Measurements from ENCODE around the gene SCGB2B2. TPM values are rescaled to one million over a fixed set of nuclear protein-coding genes. Genes with fewer than 3 reads are reported as not detected.

The SCGB2B2 gene, protein sequence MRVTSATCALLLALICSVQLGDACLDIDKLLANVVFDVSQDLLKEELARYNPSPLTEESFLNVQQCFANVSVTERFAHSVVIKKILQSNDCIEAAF
- 0.11 TPM for polyA plus RNA-seq (2013, experiment 1 of 2)
- 0.15 TPM for polyA plus RNA-seq (2013, experiment 2 of 2)

DNA sequence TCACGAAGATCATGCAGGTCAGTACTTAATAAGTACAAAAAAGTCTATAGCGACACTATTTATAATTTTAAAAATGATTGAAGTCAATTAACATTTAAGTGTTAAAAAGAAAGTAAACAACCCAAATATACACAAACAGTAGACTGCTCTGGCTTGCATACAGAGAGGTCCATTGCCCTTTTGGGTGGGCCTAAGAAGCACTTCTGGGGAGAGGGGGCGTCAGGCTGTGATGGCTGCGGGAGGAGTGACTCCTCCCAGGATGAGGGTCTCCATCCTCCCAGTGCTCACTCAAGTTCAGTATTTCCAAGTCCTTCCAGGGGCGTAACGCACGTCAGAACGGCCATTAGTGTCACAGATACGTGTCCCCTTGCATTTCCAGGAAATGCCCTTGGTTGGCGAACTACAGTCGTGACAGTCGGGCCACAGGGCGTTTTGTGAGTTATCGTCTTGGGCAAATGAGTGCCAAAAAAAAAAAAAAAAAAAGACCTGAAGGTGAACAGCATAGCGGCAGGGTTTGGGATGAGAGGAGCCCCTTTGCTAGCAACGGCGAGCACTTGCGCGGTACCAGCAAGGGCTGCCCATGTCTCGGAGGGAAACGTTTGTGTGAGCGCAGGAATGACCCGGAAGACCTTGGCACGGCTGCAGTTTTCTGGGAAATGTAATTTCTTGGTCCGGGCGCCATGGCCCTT lies at the start of gene SCGB2B2:
Gene SCGB2B2, minus strand, starts transcription at position 463 of the 689 bp plus-strand sequence. CDS start 82,596 bp downstream, outside the sequence.
- no peaks in the 10 kb centered on the region for H3K4me1 ChIP-seq (ENCODE audit: control insufficient read depth, insufficient read depth, low read length, poor library complexity, severe bottlenecking)
- H3K27ac ChIP-seq (ENCODE audit: low read depth, low read length, severe bottlenecking): peak within 1 kb of the TSS; percentile 90
- 7 to 8% methylated on average over 20 to 23 of the region's 26 CpGs for WGBS, 2 experiments (ENCODE audit: insufficient coverage in 2 of 2)
- peak within 1 kb of the TSS; percentile 57 for H3K4me3 ChIP-seq (ENCODE audit: extremely low read depth, insufficient read depth, low read length, poor library complexity, severe bottlenecking)
- H3K9me3 ChIP-seq (ENCODE audit: control insufficient read depth, low read length): peaks cover 4% of the 10 kb centered on the region
- H3K36me3 ChIP-seq (ENCODE audit: control insufficient read depth, insufficient read depth, low read length): peaks cover 34% of the 10 kb centered on the region

DNA sequence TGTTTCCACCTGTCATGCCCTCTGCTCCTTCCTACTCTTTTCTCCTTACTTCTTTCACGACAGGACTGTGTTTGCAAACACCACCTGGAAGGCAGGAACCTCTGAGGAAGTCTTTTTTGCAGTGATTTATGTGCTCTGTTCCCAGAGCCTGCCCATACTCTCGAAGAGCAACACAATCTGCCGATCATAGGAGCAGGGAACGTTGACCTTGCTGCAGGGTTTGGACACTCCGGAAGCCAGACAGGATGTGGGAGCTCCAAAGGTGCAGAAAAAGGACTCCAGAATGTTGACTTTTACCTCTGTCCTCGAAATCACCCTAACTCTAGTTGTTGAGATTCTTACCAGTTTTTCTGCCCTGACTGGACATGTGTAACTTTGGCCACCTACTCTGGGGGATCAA lies 48.4 kb upstream of the SCGB2B2 start:
- Histone ChIP-seq H3K36me3 (ENCODE audit: control insufficient read depth, insufficient read depth, low read length) (no peaks in the 10 kb centered on the region), H3K4me3 (ENCODE audit: extremely low read depth, insufficient read depth, low read length, poor library complexity, severe bottlenecking) (no peak overlapping the region), H3K4me1 (ENCODE audit: control insufficient read depth, insufficient read depth, low read length, poor library complexity, severe bottlenecking) (no peaks in the 10 kb centered on the region), H3K27ac (ENCODE audit: low read depth, low read length, severe bottlenecking) (no peak overlapping the region), H3K9me3 (ENCODE audit: control insufficient read depth, low read length) (no peaks in the 10 kb centered on the region)
- 75 to 86% methylated on average over 4 to 5 of the region's 6 CpGs for WGBS, 2 experiments (ENCODE audit: insufficient coverage in 2 of 2)

DNA sequence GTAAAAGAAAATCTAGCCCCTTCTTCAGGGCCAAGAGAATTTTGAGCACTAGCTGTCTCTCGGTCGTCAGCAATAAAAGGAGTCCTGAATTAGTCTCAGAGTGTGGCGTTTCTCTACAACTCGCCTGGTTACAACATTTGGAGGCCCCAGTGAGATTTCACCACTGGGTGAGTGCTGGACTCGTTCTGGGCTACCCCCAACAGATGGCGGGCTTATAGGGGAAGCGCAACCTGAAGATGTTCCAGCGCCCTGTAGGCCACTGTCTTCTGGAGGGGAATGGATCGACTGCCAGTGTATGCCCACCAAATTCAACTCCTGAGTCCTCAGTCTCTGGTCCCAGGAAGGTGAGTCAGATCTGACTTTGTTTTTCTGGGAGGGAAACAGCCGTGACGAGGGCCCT lies 45.4 kb upstream of the SCGB2B2 start:
- H3K4me3 ChIP-seq (ENCODE audit: extremely low read depth, insufficient read depth, low read length, poor library complexity, severe bottlenecking): no peak overlapping the region
- 62 to 74% methylated on average over 9 of the region's 11 CpGs for WGBS, 2 experiments (ENCODE audit: insufficient coverage in 2 of 2)
- H3K9me3 ChIP-seq (ENCODE audit: control insufficient read depth, low read length): no peaks in the 10 kb centered on the region
- H3K27ac ChIP-seq (ENCODE audit: low read depth, low read length, severe bottlenecking): no peak overlapping the region
- no peaks in the 10 kb centered on the region for H3K36me3 ChIP-seq (ENCODE audit: control insufficient read depth, insufficient read depth, low read length)
- no peaks in the 10 kb centered on the region for H3K4me1 ChIP-seq (ENCODE audit: control insufficient read depth, insufficient read depth, low read length, poor library complexity, severe bottlenecking)

DNA sequence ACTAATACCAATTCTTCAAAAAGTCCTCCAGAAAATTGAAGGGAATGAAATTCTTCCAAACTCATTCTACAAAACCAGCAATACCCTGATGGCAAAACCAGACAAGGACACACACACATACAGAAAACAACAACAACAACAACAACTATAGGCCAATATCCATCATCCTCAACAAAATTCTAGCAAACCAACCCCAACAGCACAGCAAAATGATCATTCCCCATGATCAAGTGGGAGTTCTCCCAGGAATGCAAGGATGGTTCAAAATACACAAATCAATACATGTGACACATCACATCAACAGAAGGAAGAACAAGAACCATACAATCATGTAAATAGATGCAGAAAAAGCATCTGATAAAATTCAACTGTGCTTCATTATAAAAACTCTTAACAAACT lies 38.4 kb upstream of the SCGB2B2 start:
- peaks cover 15% of the 10 kb centered on the region for H3K9me3 ChIP-seq (ENCODE audit: control insufficient read depth, low read length)
- H3K36me3 ChIP-seq (ENCODE audit: control insufficient read depth, insufficient read depth, low read length): no peaks in the 10 kb centered on the region
- no peak overlapping the region for H3K27ac ChIP-seq (ENCODE audit: low read depth, low read length, severe bottlenecking)
- no peaks in the 10 kb centered on the region for H3K4me1 ChIP-seq (ENCODE audit: control insufficient read depth, insufficient read depth, low read length, poor library complexity, severe bottlenecking)
- no peak overlapping the region for H3K4me3 ChIP-seq (ENCODE audit: extremely low read depth, insufficient read depth, low read length, poor library complexity, severe bottlenecking)

DNA sequence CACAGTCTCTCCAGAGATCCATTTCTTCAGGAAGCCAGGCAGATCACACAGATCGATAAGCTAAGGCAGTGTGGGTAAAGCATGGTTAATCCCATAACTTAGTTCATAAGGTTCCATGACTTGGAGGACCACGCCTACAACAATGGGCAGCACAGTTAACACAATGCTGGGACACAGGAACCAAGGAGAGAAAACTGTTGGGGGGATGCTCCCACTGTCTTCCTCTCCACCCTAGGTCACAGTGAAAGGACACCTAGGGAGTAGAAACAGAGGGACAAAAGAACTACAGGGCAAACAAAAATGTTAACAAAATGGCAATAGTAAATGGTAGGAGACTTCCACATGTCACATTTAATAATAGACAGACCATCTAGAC lies 36.3 kb upstream of the SCGB2B2 start:
- Histone ChIP-seq H3K27ac (ENCODE audit: low read depth, low read length, severe bottlenecking) (no peak overlapping the region), H3K4me3 (ENCODE audit: extremely low read depth, insufficient read depth, low read length, poor library complexity, severe bottlenecking) (no peak overlapping the region), H3K4me1 (ENCODE audit: control insufficient read depth, insufficient read depth, low read length, poor library complexity, severe bottlenecking) (no peaks in the 10 kb centered on the region), H3K9me3 (ENCODE audit: control insufficient read depth, low read length) (peaks cover 15% of the 10 kb centered on the region), H3K36me3 (ENCODE audit: control insufficient read depth, insufficient read depth, low read length) (no peaks in the 10 kb centered on the region)
- WGBS, 2 experiments (ENCODE audit: insufficient coverage in 2 of 2): 53 to 71% methylated on average over 2 of the region's 2 CpGs

DNA sequence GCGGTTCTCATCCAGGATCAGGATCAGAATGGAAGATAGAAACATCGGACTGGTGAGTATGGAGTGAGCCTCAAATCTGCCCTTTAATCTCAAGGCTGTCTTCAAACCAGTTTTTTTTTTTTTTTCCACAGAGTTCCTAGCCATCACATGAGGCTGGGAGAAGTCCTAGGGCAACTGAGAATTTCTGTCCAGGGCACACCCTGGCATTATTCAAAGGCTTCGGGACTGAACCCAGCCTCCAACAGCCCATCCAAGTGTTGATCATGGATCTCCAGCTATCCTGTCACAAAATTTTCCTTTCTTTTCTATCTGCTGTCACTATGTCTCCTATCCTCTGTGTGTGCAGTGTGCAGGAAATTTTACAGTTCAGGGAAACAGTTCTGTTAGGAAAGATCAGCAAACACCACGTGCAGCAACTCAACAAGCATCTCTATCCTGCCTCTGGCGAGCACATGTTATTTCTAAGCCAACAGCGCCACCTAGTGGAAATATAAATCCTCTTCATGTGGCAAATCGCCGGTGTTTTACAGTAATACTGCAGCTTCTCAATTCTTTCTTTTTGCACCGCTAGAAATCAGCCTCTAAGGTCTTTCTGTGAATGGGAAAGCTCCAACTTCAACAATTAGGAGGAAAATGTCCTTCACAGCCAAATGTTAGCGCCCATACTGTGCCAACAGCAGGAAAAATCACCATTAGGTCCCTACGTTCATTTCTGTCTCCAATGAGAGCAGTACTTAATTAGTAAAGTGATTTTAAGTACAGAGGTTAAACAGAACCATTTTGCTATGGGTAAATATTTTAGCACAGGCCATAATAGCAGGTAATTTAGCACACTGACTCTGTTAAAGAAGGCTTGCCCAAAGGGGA lies 35.7 kb upstream of the SCGB2B2 start:
- Histone ChIP-seq H3K4me3 (ENCODE audit: extremely low read depth, insufficient read depth, low read length, poor library complexity, severe bottlenecking) (no peak overlapping the region), H3K27ac (ENCODE audit: low read depth, low read length, severe bottlenecking) (no peak overlapping the region), H3K36me3 (ENCODE audit: control insufficient read depth, insufficient read depth, low read length) (no peaks in the 10 kb centered on the region), H3K9me3 (ENCODE audit: control insufficient read depth, low read length) (peaks cover 15% of the 10 kb centered on the region), H3K4me1 (ENCODE audit: control insufficient read depth, insufficient read depth, low read length, poor library complexity, severe bottlenecking) (no peaks in the 10 kb centered on the region)
- WGBS, 2 experiments (ENCODE audit: insufficient coverage in 2 of 2): 30 to 35% methylated on average over 8 to 11 of the region's 11 CpGs

DNA sequence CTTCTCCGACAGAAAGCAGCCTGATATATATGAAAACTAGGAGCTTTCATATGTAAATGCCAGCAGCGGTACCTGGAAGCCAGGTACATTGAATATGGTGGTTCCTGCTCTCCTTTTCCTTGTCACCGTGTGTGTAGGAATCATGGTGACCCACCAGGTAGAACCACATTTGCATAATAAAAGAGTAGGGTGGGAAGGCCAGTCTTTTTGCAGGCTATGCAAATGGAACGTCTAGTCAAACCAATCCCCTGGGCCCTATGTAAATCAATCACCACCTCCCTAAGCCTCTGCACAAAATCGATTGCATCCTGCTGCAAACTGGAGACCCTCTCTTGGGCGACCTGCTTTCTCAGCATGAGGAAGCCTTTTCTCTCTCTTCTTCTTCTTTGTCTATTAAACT lies 34.9 kb upstream of the SCGB2B2 start:
- Histone ChIP-seq H3K4me3 (ENCODE audit: extremely low read depth, insufficient read depth, low read length, poor library complexity, severe bottlenecking) (no peak overlapping the region), H3K9me3 (ENCODE audit: control insufficient read depth, low read length) (peaks cover 15% of the 10 kb centered on the region), H3K36me3 (ENCODE audit: control insufficient read depth, insufficient read depth, low read length) (no peaks in the 10 kb centered on the region), H3K27ac (ENCODE audit: low read depth, low read length, severe bottlenecking) (no peak overlapping the region), H3K4me1 (ENCODE audit: control insufficient read depth, insufficient read depth, low read length, poor library complexity, severe bottlenecking) (no peaks in the 10 kb centered on the region)
- WGBS, 2 experiments (ENCODE audit: insufficient coverage in 2 of 2): 60 to 66% methylated on average over 3 of the region's 6 CpGs

DNA sequence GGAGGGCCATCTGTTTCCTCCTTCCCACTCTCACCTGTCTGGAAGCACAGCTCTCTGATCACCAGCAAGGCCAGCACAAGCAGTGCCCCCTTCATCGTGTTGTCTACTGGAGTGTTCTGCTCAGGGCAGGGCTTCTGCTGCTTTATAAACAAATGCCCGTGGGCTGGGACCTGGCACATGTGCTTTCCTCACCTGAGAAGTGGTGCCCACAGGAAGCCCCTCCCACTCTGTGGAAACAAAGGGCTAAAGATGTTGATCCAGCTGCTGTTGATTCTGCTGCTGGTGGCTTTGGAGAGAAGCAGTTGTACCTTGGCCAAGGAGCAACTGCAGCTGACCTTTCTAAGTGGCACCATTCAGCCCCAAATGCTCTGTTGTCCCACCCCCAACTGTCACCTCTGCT lies 30.7 kb upstream of the SCGB2B2 start:
- Histone ChIP-seq H3K27ac (ENCODE audit: low read depth, low read length, severe bottlenecking) (no peak overlapping the region), H3K4me3 (ENCODE audit: extremely low read depth, insufficient read depth, low read length, poor library complexity, severe bottlenecking) (no peak overlapping the region), H3K9me3 (ENCODE audit: control insufficient read depth, low read length) (peaks cover 6% of the 10 kb centered on the region), H3K4me1 (ENCODE audit: control insufficient read depth, insufficient read depth, low read length, poor library complexity, severe bottlenecking) (no peaks in the 10 kb centered on the region), H3K36me3 (ENCODE audit: control insufficient read depth, insufficient read depth, low read length) (no peaks in the 10 kb centered on the region)
- 20 to 57% methylated on average over 1 of the region's 2 CpGs for WGBS, 2 experiments (ENCODE audit: insufficient coverage in 2 of 2)

DNA sequence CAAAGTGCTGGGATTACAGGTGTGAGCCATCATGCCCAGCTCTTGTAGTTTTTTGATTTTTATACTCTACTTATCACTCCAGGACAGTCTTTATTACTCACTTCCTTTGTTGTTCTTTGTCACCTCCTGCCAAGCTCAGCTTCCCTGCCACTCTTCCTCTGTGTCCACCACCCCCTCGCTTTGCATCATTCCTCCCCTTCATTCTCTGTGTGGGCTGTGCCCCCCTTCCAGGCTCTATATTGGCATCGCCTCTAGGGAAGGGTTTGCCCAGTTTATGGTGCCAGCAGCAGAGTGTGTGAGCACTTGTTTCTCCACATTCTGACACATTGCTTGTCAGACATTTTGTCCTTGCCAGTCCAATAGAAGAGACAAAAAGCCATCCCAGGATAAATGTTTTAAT lies 15.6 kb upstream of the SCGB2B2 start:
- Histone ChIP-seq H3K4me1 (ENCODE audit: control insufficient read depth, insufficient read depth, low read length, poor library complexity, severe bottlenecking) (no peaks in the 10 kb centered on the region), H3K4me3 (ENCODE audit: extremely low read depth, insufficient read depth, low read length, poor library complexity, severe bottlenecking) (no peak overlapping the region), H3K36me3 (ENCODE audit: control insufficient read depth, insufficient read depth, low read length) (no peaks in the 10 kb centered on the region), H3K9me3 (ENCODE audit: control insufficient read depth, low read length) (no peaks in the 10 kb centered on the region), H3K27ac (ENCODE audit: low read depth, low read length, severe bottlenecking) (no peak overlapping the region)
- WGBS, 2 experiments (ENCODE audit: insufficient coverage in 2 of 2): 43 to 60% methylated on average over 1 to 2 of the region's 2 CpGs

DNA sequence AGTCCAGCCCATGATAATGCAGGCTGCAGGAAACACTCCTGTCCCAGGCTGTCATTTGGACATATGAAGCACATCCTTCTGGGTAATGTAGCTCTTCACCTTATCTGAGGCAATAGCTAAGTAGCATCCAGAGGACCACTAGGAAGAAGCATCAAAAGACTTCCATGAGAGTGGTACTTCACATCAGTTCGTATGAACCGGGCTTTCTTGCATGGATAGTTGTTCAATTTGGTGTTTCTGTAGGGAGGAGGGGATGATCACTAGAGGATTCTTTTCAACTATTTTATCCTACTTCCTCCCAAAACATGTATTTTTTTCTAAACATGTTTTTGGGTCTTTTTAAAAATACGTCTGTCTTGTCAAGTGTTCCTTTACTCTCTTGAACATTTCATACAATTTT lies 13.4 kb upstream of the SCGB2B2 start:
- Histone ChIP-seq H3K36me3 (ENCODE audit: control insufficient read depth, insufficient read depth, low read length) (no peaks in the 10 kb centered on the region), H3K27ac (ENCODE audit: low read depth, low read length, severe bottlenecking) (no peak overlapping the region), H3K4me1 (ENCODE audit: control insufficient read depth, insufficient read depth, low read length, poor library complexity, severe bottlenecking) (no peaks in the 10 kb centered on the region), H3K4me3 (ENCODE audit: extremely low read depth, insufficient read depth, low read length, poor library complexity, severe bottlenecking) (no peak overlapping the region), H3K9me3 (ENCODE audit: control insufficient read depth, low read length) (peaks cover 6% of the 10 kb centered on the region)
- WGBS, 2 experiments (ENCODE audit: insufficient coverage in 2 of 2): 92% methylated on average over 2 of the region's 3 CpGs; no CpG with 5 or more reads in 1 of the 2 experiments

DNA sequence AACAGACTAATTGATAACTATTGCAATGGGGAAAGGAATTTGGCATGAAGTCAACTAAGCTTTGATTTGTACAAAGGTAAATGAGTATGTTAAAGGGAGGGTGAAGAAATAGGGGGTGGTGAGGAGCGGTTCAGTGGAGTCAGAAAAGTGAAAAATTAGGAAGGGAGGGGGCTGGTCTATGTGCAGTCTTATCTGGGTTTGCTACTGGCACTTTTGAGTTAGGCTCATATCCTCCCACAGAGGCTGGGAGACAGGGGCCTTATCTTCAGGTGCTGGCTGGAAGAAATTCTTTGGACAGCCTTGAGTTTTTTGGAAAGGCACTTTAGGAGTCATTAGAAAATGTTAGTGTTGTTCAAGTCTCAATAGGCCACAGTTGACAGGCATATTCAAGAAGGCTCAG lies 11.6 kb upstream of the SCGB2B2 start:
- Histone ChIP-seq H3K9me3 (ENCODE audit: control insufficient read depth, low read length) (peaks cover 13% of the 10 kb centered on the region), H3K4me3 (ENCODE audit: extremely low read depth, insufficient read depth, low read length, poor library complexity, severe bottlenecking) (no peak overlapping the region), H3K27ac (ENCODE audit: low read depth, low read length, severe bottlenecking) (no peak overlapping the region), H3K4me1 (ENCODE audit: control insufficient read depth, insufficient read depth, low read length, poor library complexity, severe bottlenecking) (no peaks in the 10 kb centered on the region), H3K36me3 (ENCODE audit: control insufficient read depth, insufficient read depth, low read length) (peaks cover 18% of the 10 kb centered on the region)
- WGBS, 2 experiments (ENCODE audit: insufficient coverage in 2 of 2): no CpG with 5 or more reads among the region's 1 CpG
